Chondrocyte (in vitro differentiated cells): ENCODE results near the gene UNC13C. TPM values are rescaled to one million over a fixed set of nuclear protein-coding genes. Genes with fewer than 3 reads are reported as not detected.

Experiments
- DNase-seq: peaks from one replicate; pipeline ENCODE4 v3.0.0; 2021; ENCODE audit warnings: mixed read lengths, low spot score
- H3K27ac Mint-ChIP-seq: one replicate; pipeline ENCODE4 v1.8.0; 2021; ENCODE audit warnings: mild to moderate bottlenecking, moderate library complexity, mixed read lengths; ENCODE audit not compliant: unreplicated experiment
- H3K27me3 Mint-ChIP-seq: 2 replicates; pipeline ENCODE4 v1.8.0; 2021; ENCODE audit warnings: low read depth, mixed read lengths
- H3K36me3 Mint-ChIP-seq: 2 replicates; pipeline ENCODE4 v1.8.0; 2021; ENCODE audit warnings: low read depth, mixed read lengths
- H3K4me1 Mint-ChIP-seq: 2 replicates; pipeline ENCODE4 v1.8.0; 2021; ENCODE audit warnings: low read depth, mild to moderate bottlenecking, mixed read lengths
- H3K4me3 Mint-ChIP-seq: one replicate; pipeline ENCODE4 v1.8.0; 2021; ENCODE audit warnings: mild to moderate bottlenecking, moderate library complexity, mixed read lengths; ENCODE audit not compliant: unreplicated experiment
- H3K9me3 Mint-ChIP-seq: 2 replicates; pipeline ENCODE4 v1.8.0; 2021; ENCODE audit warnings: low read depth, mixed read lengths
- CTCF ChIP-seq: fragments of 200-600 bp; sonication (generic); IDR thresholded peaks from 2 replicates; pipeline ENCODE4 v1.5.0; 2021; ENCODE audit warnings: antibody characterized with exemption, mild to moderate bottlenecking, moderate library complexity
- total RNA-seq: library from RNA; stranded (reverse); gene quantifications from 3 replicates; pipeline ENCODE4 v1.2.1, GENCODE V29; 2021

The UNC13C gene
- total RNA-seq, 1 donor from 2014 or later: 0.15 TPM

- no peak for DNase-seq
- no peak overlapping the region for H3K27ac Mint-ChIP-seq
- no peak for TF ChIP-seq CTCF
- peaks cover 14% of the 10 kb centered on the region for H3K9me3 Mint-ChIP-seq
- H3K27me3 Mint-ChIP-seq: no peaks in the 10 kb centered on the region
- H3K4me3 Mint-ChIP-seq: no peak overlapping the region
- no peaks in the 10 kb centered on the region for H3K36me3 Mint-ChIP-seq
- H3K4me1 Mint-ChIP-seq: no peaks in the 10 kb centered on the region
Observed at GRCh38 chr15:54119051-54119450, 140.8 kb downstream of the UNC13C start.

- Mint-ChIP-seq H3K27me3 (no peaks in the 10 kb centered on the region), H3K4me1 (no peaks in the 10 kb centered on the region), H3K27ac (no peak overlapping the region), H3K9me3 (peaks cover 14% of the 10 kb centered on the region), H3K4me3 (no peak overlapping the region), H3K36me3 (no peaks in the 10 kb centered on the region)
- no peak for DNase-seq
- no peak for TF ChIP-seq CTCF
Observed at GRCh38 chr15:54120949-54121463, 142.8 kb downstream of the UNC13C start.

GRCh38 chr15:54127574-54127973 lies 149.3 kb downstream of the UNC13C start:
- no peak for TF ChIP-seq CTCF
- H3K27me3 Mint-ChIP-seq: no peaks in the 10 kb centered on the region
- H3K4me1 Mint-ChIP-seq: no peaks in the 10 kb centered on the region
- no peak overlapping the region for H3K27ac Mint-ChIP-seq
- no peak for DNase-seq
- peaks cover 2% of the 10 kb centered on the region for H3K9me3 Mint-ChIP-seq
- no peaks in the 10 kb centered on the region for H3K36me3 Mint-ChIP-seq
- H3K4me3 Mint-ChIP-seq: no peak overlapping the region

GRCh38 chr15:54131410-54131809 lies 153.2 kb downstream of the UNC13C start:
- H3K4me1 Mint-ChIP-seq: no peaks in the 10 kb centered on the region
- no peak overlapping the region for H3K27ac Mint-ChIP-seq
- H3K4me3 Mint-ChIP-seq: no peak overlapping the region
- no peaks in the 10 kb centered on the region for H3K27me3 Mint-ChIP-seq
- H3K36me3 Mint-ChIP-seq: no peaks in the 10 kb centered on the region
- no peak for DNase-seq
- no peak for TF ChIP-seq CTCF
- H3K9me3 Mint-ChIP-seq: peaks cover 2% of the 10 kb centered on the region

GRCh38 chr15:54149115-54149531 lies 170.9 kb downstream of the UNC13C start:
- H3K27me3 Mint-ChIP-seq: no peaks in the 10 kb centered on the region
- no peaks in the 10 kb centered on the region for H3K36me3 Mint-ChIP-seq
- no peak for DNase-seq
- peaks cover 4% of the 10 kb centered on the region for H3K9me3 Mint-ChIP-seq
- no peak for TF ChIP-seq CTCF
- no peak overlapping the region for H3K27ac Mint-ChIP-seq
- H3K4me3 Mint-ChIP-seq: no peak overlapping the region
- peaks cover 12% of the 10 kb centered on the region for H3K4me1 Mint-ChIP-seq
